ENCODE data around the gene SCN3B. TPM values are rescaled to one million over a fixed set of nuclear protein-coding genes. Genes with fewer than 3 reads are reported as not detected.

SCN3B gene
- total RNA-seq, 4 donors from 2014 or later = 0.42 to 1.9 (median 0.98) TPM

GRCh38 chr11:123603666-123604065 lies 50.8 kb downstream of the SCN3B start:
- H3K27me3 ChIP-seq = no peaks in the 10 kb centered on the region
- TF ChIP-seq EP300 (IDR thresholded peaks at IDR 0.05) = no peak
- TF ChIP-seq CTCF (IDR thresholded peaks at IDR 0.05) = no peak
- no peak for TF ChIP-seq POLR2A (IDR thresholded peaks at IDR 0.05)
- no peak for TF ChIP-seq POLR2AphosphoS5 (IDR thresholded peaks at IDR 0.05)
- WGBS = 85% methylated on average over 4 of the region's 4 CpGs
- H3K4me3 ChIP-seq = no peak overlapping the region
- H3K27ac ChIP-seq = no peak overlapping the region
- DNase-seq (ENCODE audit: low spot score in 2 of 2) = no peak
- H3K36me3 ChIP-seq = peaks cover 4% of the 10 kb centered on the region
- no peaks in the 10 kb centered on the region for H3K4me1 ChIP-seq
- no peaks in the 10 kb centered on the region for H3K9me3 ChIP-seq

GRCh38 chr11:123601743-123602142 lies 52.7 kb downstream of the SCN3B start:
- Histone ChIP-seq H3K4me3 (no peak overlapping the region), H3K4me1 (no peaks in the 10 kb centered on the region), H3K36me3 (no peaks in the 10 kb centered on the region), H3K27me3 (no peaks in the 10 kb centered on the region), H3K27ac (no peak overlapping the region), H3K9me3 (no peaks in the 10 kb centered on the region)
- TF ChIP-seq CTCF (IDR thresholded peaks at IDR 0.05) = no peak
- TF ChIP-seq EP300 (IDR thresholded peaks at IDR 0.05) = no peak
- TF ChIP-seq POLR2A (IDR thresholded peaks at IDR 0.05) = no peak
- TF ChIP-seq POLR2AphosphoS5 (IDR thresholded peaks at IDR 0.05) = no peak
- DNase-seq (ENCODE audit: low spot score in 2 of 2) = no peak
- WGBS = 64% methylated on average over 4 of the region's 4 CpGs

- whole genome bisulfite sequencing = 77% methylated on average over 4 of the region's 4 CpGs
- no peaks in the 10 kb centered on the region for H3K36me3 ChIP-seq
- no peaks in the 10 kb centered on the region for H3K4me1 ChIP-seq
- H3K27me3 ChIP-seq = no peaks in the 10 kb centered on the region
- no peaks in the 10 kb centered on the region for H3K9me3 ChIP-seq
- H3K4me3 ChIP-seq = no peak overlapping the region
- H3K27ac ChIP-seq = no peak overlapping the region
- DNase-seq (ENCODE audit: low spot score in 2 of 2) = no peak
- no peak for TF ChIP-seq EP300 (IDR thresholded peaks at IDR 0.05)
- TF ChIP-seq POLR2A (IDR thresholded peaks at IDR 0.05) = no peak
- no peak for TF ChIP-seq POLR2AphosphoS5 (IDR thresholded peaks at IDR 0.05)
- TF ChIP-seq CTCF (IDR thresholded peaks at IDR 0.05) = no peak
Observed at GRCh38 chr11:123601136-123601535, 53.3 kb downstream of the SCN3B start.

- Histone ChIP-seq H3K9me3 (no peaks in the 10 kb centered on the region), H3K36me3 (no peaks in the 10 kb centered on the region), H3K4me1 (no peaks in the 10 kb centered on the region), H3K27ac (no peak overlapping the region), H3K4me3 (no peak overlapping the region), H3K27me3 (no peaks in the 10 kb centered on the region)
- TF ChIP-seq POLR2AphosphoS5 (IDR thresholded peaks at IDR 0.05) = no peak
- TF ChIP-seq EP300 (IDR thresholded peaks at IDR 0.05) = no peak
- no peak for TF ChIP-seq POLR2A (IDR thresholded peaks at IDR 0.05)
- TF ChIP-seq CTCF (IDR thresholded peaks at IDR 0.05) = no peak
- 100% methylated on average over 2 of the region's 2 CpGs for WGBS
- no peak for DNase-seq (ENCODE audit: low spot score in 2 of 2)
Observed at GRCh38 chr11:123597859-123598258, 56.6 kb downstream of the SCN3B start.

- no peak overlapping the region for H3K4me3 ChIP-seq
- TF ChIP-seq CTCF (IDR thresholded peaks at IDR 0.05) = no peak
- no peak for TF ChIP-seq POLR2AphosphoS5 (IDR thresholded peaks at IDR 0.05)
- no peak for TF ChIP-seq EP300 (IDR thresholded peaks at IDR 0.05)
- TF ChIP-seq POLR2A (IDR thresholded peaks at IDR 0.05) = no peak
Observed at GRCh38 chr11:123594921-123595320, 59.5 kb downstream of the SCN3B start.

More at GRCh38 chr11:123594921-123595320, 59.5 kb downstream of the SCN3B start:
- no peak overlapping the region for H3K27ac ChIP-seq
- no peaks in the 10 kb centered on the region for H3K27me3 ChIP-seq
- no peaks in the 10 kb centered on the region for H3K9me3 ChIP-seq
- no peaks in the 10 kb centered on the region for H3K36me3 ChIP-seq
- DNase-seq (ENCODE audit: low spot score in 2 of 2) = no peak
- H3K4me1 ChIP-seq = no peaks in the 10 kb centered on the region
- 74% methylated on average over 4 of the region's 4 CpGs for WGBS
